ENCODE data around the gene NHSL2.

DNA sequence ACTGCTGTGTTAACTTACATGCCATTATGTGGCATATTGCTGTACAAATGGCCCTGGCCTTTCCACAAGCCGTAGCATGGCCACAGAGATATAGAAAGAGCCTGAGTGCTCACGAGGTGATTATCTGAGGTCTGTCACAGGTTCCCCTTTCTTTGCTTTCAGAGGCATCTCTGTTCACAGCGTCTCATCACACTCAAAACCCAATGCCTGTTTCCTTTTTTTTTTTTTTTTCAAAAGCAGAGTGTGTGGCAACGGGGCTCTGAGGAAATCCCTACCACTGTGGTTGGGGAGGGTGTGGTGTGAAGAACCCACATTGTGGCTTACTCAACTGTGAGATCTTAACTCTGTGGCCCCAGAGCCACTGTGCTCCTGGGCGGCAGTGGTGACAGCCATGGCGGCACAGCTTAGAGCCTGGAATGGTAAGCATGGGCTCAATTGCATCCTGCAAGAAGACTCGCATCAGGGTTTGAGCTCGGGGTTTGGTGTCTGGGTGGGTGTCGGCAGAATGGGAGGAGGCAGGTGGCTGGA is 190.2 kb downstream of the NHSL2 start:
- TF ChIP-seq CTCF (IDR thresholded peaks at IDR 0.05) (no peak), EP300 (IDR thresholded peaks at IDR 0.05) (no peak), POLR2A (IDR thresholded peaks at IDR 0.05; ENCODE audit: low read depth) (no peak), POLR2AphosphoS5 (IDR thresholded peaks at IDR 0.05) (peak in 1 of 2 donors; percentile 16)

All from esophagus muscularis mucosa (tissue), 4 donors.